ENCODE results near the gene CCSER2.

CCSER2 gene

DNA sequence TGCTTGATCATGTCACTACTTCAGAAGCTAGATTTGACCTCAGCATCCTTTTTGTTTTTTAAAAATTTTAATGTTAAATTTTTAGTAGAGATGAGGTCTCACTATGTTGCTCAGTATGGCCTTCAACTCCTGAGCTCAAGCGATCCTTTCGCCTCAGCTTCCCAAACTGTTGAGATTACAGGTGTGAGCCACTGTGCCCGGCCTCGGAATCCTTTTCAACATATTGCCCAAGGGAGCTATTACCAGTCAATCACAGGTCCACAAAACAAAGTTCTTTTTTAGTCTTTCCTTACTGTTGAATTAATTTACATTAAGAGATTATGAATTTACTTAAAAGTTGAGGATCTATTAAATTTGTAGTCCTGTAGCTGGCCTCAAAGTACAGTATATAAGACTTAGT, 37.7 kb downstream of the CCSER2 start:
- Histone ChIP-seq H3K4me3 (ENCODE audit: low read depth, low read length) (no peak overlapping the region), H3K27ac (no peak overlapping the region), H3K9me3 (ENCODE audit: severe bottlenecking) (no peaks in the 10 kb centered on the region), H3K27me3 (ENCODE audit: insufficient read depth, low read depth, severe bottlenecking) (no peaks in the 10 kb centered on the region), H3K36me3 (peaks cover under 1% of the 10 kb centered on the region; the same call in 1 of the 2 replicates)
- no peak for DNase-seq
- TF ChIP-seq, protein P1, sequence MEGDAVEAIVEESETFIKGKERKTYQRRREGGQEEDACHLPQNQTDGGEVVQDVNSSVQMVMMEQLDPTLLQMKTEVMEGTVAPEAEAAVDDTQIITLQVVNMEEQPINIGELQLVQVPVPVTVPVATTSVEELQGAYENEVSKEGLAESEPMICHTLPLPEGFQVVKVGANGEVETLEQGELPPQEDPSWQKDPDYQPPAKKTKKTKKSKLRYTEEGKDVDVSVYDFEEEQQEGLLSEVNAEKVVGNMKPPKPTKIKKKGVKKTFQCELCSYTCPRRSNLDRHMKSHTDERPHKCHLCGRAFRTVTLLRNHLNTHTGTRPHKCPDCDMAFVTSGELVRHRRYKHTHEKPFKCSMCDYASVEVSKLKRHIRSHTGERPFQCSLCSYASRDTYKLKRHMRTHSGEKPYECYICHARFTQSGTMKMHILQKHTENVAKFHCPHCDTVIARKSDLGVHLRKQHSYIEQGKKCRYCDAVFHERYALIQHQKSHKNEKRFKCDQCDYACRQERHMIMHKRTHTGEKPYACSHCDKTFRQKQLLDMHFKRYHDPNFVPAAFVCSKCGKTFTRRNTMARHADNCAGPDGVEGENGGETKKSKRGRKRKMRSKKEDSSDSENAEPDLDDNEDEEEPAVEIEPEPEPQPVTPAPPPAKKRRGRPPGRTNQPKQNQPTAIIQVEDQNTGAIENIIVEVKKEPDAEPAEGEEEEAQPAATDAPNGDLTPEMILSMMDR (IDR thresholded peaks at IDR 0.05; ENCODE audit: low read depth, low read length), result no peak

DNA sequence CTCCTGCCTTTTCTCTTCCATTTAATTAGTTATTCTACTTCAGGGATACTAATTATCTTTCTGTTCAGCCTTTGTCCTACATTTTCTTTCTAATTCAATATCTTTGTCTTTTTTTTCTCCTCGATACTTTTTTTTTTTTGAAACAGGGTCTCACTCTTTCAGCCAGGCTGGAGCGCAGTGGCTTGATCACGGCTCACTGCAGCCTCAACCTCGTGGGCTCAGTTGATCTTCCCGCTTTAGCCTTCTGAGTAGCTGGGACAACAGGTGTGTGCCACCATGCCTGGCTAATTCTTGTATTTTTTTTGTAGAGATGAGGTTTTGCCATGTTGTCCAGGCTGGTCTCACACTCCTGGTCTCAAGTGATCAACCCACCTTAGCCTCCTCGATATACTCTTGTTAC, 38.9 kb downstream of the CCSER2 start:
- Histone ChIP-seq H3K27ac (no peak overlapping the region), H3K9me3 (ENCODE audit: severe bottlenecking) (no peaks in the 10 kb centered on the region), H3K27me3 (ENCODE audit: insufficient read depth, low read depth, severe bottlenecking) (no peaks in the 10 kb centered on the region), H3K4me3 (ENCODE audit: low read depth, low read length) (no peak overlapping the region), H3K36me3 (peaks cover 12% of the 10 kb centered on the region)
- TF ChIP-seq, protein P1 (IDR thresholded peaks at IDR 0.05; ENCODE audit: low read depth, low read length), result no peak
- no peak for DNase-seq

DNA sequence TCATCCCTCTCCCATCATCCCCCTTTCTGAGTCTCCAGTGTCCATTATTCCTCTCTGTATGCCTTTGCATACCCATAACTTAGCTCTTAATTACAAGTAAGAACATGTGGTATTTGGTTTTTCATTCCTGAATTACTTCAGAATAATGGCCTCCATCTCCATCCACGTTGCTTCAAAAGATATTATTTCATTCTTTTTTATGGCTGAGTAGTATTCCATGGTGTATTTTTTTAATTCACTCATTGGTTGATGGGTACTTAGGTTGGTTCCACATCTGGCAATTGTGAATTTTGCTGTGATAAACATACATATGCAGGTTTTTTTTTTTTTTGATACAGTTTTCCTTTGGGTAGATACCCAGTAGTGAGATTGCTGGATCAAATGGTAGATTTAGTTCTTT, 40.4 kb downstream of the CCSER2 start:
- TF ChIP-seq, protein P1 (IDR thresholded peaks at IDR 0.05; ENCODE audit: low read depth, low read length), result no peak
- Histone ChIP-seq H3K36me3 (peaks cover 12% of the 10 kb centered on the region), H3K27ac (no peak overlapping the region), H3K9me3 (ENCODE audit: severe bottlenecking) (no peaks in the 10 kb centered on the region), H3K4me3 (ENCODE audit: low read depth, low read length) (no peak overlapping the region), H3K27me3 (ENCODE audit: insufficient read depth, low read depth, severe bottlenecking) (no peaks in the 10 kb centered on the region)
- DNase-seq, result no peak

DNA sequence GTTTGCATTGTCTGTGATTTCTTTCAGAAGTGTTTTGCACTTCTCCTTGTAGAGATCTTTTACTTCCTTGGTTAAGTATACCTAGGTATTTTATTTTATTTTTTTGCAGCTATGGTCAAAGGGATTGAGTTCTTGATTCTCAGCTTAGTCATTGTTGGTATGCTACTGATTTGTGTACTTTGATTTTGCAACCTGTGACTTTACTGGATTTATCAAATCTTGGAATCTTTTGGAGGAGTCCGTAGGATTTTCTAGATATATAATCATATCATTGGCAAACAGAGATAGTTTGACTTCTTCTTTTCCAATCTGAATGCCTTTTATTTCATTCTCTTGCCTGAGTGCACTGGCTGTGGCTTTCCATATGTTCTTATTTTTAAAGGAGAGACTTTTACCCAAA, 41.9 kb downstream of the CCSER2 start:
- Histone ChIP-seq H3K9me3 (ENCODE audit: severe bottlenecking) (no peaks in the 10 kb centered on the region), H3K4me3 (ENCODE audit: low read depth, low read length) (no peak overlapping the region), H3K27me3 (ENCODE audit: insufficient read depth, low read depth, severe bottlenecking) (no peaks in the 10 kb centered on the region), H3K36me3 (peaks cover 16% of the 10 kb centered on the region), H3K27ac (no peak overlapping the region)
- DNase-seq, result no peak
- TF ChIP-seq, protein P1 (IDR thresholded peaks at IDR 0.05; ENCODE audit: low read depth, low read length), result no peak

DNA sequence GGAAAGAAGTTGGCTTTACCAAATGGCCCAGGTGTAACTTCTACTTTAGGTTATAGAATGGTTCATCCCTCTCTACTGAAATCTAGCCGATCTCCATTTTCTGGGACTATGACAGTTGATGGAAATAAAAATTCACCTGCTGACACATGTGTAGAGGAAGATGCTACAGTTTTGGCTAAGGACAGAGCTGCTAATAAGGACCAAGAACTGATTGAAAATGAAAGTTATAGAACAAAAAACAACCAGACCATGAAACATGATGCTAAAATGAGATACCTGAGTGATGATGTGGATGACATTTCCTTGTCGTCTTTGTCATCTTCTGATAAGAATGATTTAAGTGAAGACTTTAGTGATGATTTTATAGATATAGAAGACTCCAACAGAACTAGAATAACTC, 43.6 kb downstream of the CCSER2 start:
- H3K27me3 ChIP-seq (ENCODE audit: insufficient read depth, low read depth, severe bottlenecking), result no peaks in the 10 kb centered on the region
- TF ChIP-seq, protein P1 (IDR thresholded peaks at IDR 0.05; ENCODE audit: low read depth, low read length), result no peak
- H3K27ac ChIP-seq, result no peak overlapping the region
- no peak overlapping the region for H3K4me3 ChIP-seq (ENCODE audit: low read depth, low read length)
- H3K36me3 ChIP-seq, result peaks cover 16% of the 10 kb centered on the region
- H3K9me3 ChIP-seq (ENCODE audit: severe bottlenecking), result no peaks in the 10 kb centered on the region
- no peak for DNase-seq

DNA sequence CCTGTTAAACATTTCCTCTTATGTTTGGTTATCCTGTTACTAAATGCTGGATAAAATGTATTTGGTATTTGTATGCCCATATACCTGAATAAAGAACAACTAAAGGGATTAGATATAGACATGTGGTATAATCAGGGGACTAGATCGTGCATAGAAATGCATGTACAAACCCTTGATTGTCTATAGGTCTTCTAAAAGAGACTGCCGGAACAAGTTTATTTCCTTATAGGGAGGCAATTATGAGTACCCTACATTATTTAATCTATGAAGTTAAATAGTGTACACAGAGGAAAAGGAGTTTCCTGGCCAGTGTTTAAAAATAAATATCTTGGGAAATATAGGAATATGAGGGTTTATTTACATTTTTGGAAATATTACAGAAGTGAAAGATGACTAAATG, 44.6 kb downstream of the CCSER2 start:
- no peaks in the 10 kb centered on the region for H3K9me3 ChIP-seq (ENCODE audit: severe bottlenecking)
- DNase-seq, result no peak

More for the DNA sequence above, 44.6 kb downstream of the CCSER2 start:
- Histone ChIP-seq H3K4me3 (ENCODE audit: low read depth, low read length) (no peak overlapping the region), H3K27me3 (ENCODE audit: insufficient read depth, low read depth, severe bottlenecking) (no peaks in the 10 kb centered on the region), H3K27ac (no peak overlapping the region), H3K36me3 (peaks cover 16% of the 10 kb centered on the region)
- TF ChIP-seq, protein P1 (IDR thresholded peaks at IDR 0.05; ENCODE audit: low read depth, low read length), result no peak

Data from WERI-Rb-1 (cell line).